ENCODE measurements around the gene CTCF. TPM values are rescaled to one million over a fixed set of nuclear protein-coding genes. Genes with fewer than 3 reads are reported as not detected.
"Not testable (repeated sequence)": the region's sequence is repeated elsewhere in the genome, so short reads cannot be mapped to it uniquely, and the experiment has no call there.

CTCF gene
- 91.9 TPM for polyA plus RNA-seq (2012; ENCODE audit: insufficient read depth, insufficient read length)

DNA sequence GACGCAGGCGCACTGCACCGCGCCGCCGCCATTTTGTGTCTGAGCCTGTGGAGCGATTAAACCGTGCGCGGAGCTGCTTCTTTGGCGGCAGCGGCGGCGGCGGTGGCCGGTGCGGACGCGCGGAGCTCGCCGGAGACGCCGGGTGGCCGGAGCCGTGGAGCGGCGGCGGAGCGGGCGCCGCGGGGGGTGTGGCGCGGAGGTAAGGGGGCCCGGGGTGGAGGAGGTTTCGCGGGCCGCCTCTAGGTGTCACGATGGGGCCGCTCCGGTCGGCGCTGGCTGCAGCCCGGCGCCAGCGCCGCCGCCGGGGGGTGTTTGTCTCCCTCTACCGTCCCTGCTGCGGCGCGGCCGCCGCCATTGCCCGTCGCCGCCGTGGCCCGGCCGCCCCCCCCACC lies at the start of gene CTCF:
Gene CTCF (plus strand): TSS at position 1 of the 392 bp plus-strand sequence. CDS start 48,307 bp downstream, outside the sequence.
- peak; percentile 67 for DNase-seq (ENCODE audit: low read depth, low spot score)
- peak within 1 kb of the TSS; percentile 94 for H3K4me3 ChIP-seq (ENCODE audit: low read length)

GRCh38 chr16:67513892-67514291 lies 48.4 kb upstream of the CTCF start:
- DNase-seq (ENCODE audit: low read depth, low spot score); H3K4me3 ChIP-seq (ENCODE audit: low read length): not testable (repeated sequence)

DNA sequence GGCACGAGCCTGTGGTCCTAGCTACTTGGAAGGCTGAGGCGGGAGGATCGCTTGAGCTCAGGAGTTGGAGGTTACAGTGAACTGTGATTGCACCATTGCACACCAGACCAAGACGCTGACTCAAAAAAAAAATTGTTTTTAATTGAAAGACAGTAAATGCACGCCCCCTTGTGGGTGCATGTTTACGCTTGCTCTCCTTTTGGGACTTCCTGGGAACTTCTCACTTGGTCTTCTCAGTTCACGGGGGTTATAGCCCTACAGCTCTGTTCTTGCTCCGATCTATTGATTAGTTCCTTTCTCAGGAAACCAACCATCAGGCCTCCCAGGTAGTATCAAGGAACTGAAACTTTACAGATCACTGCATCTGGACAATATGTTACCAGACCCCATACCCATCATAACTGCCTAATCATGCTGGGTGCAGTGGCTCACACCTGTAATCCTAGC lies 47.9 kb upstream of the CTCF start:
- no peak overlapping the region for H3K4me3 ChIP-seq (ENCODE audit: low read length)
- peak; percentile 91 for DNase-seq (ENCODE audit: low read depth, low spot score)

DNA sequence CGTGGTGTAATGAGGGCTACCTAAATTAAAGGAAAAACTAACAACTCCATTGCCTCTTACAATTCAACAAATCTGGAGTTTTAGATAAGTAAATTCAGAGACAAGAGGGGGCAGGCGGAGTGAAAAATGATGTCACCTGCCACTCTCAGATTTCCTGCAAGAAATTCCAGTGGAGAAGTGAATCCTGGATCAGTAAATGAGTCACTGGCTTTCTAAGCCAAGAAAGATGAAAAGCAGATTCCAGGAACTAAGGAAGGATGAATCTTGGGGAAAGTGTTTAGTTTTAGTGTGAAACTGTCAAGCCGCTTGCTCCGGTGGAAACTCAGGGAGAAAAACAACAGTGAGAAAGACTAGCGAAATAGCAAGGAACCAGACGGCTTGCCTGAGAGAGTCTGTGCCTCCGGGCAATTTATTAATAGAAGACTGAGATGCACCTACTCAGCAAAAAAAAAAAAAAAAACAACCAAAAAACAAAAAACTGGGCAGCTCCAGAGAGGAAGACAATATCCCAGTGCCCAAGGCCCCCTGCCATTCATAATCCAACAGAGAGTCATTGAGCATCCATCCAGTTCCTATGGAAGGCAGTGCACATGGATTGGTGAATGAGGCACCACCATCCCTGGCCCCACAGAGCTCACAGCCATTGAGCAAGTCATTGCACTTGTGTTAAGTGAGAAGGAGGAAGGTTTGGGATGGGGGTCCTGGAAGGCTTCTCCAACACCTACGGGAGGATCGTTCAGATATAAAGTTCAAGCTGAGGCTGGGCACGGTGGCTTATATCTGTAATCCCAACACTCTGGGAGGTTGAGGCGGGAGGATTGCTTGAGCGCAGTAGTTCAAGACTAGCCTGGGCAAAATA lies 45.8 kb upstream of the CTCF start:
- H3K4me3 ChIP-seq (ENCODE audit: low read length) = no peak overlapping the region
- no peak for DNase-seq (ENCODE audit: low read depth, low spot score)

DNA sequence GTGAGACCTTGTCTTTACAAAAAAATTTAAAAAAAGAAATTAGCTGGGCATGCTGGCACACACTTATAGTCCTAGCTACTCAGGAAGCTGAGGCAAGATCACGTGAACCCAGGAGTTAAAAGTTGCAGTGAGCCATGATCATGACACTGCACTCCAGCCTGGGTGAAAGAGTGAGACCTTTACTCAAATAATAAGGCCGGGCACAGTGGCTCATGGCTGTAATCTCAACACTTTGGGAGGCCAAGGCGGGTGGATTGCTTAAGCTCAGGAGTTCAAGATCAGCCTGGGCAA lies 45.2 kb upstream of the CTCF start:
- DNase-seq (ENCODE audit: low read depth, low spot score) = no peak
- no peak overlapping the region for H3K4me3 ChIP-seq (ENCODE audit: low read length)

GRCh38 chr16:67517661-67518423 lies 44.5 kb upstream of the CTCF start:
- no peak overlapping the region for H3K4me3 ChIP-seq (ENCODE audit: low read length)

GRCh38 chr16:67518676-67519075 lies 43.6 kb upstream of the CTCF start:
- DNase-seq (ENCODE audit: low read depth, low spot score) = peak; percentile 42
- H3K4me3 ChIP-seq (ENCODE audit: low read length) = no peak overlapping the region

More at GRCh38 chr16:67517661-67518423, 44.5 kb upstream of the CTCF start:
- DNase-seq (ENCODE audit: low read depth, low spot score) = no peak

GRCh38 chr16:67519242-67519641 lies 43.1 kb upstream of the CTCF start:
- H3K4me3 ChIP-seq (ENCODE audit: low read length) = no peak overlapping the region
- no peak for DNase-seq (ENCODE audit: low read depth, low spot score)

GRCh38 chr16:67521095-67521804 lies 41.1 kb upstream of the CTCF start:
- peak; percentile 94 for DNase-seq (ENCODE audit: low read depth, low spot score)
- peak overlapping the region; percentile 70 for H3K4me3 ChIP-seq (ENCODE audit: low read length)

DNA sequence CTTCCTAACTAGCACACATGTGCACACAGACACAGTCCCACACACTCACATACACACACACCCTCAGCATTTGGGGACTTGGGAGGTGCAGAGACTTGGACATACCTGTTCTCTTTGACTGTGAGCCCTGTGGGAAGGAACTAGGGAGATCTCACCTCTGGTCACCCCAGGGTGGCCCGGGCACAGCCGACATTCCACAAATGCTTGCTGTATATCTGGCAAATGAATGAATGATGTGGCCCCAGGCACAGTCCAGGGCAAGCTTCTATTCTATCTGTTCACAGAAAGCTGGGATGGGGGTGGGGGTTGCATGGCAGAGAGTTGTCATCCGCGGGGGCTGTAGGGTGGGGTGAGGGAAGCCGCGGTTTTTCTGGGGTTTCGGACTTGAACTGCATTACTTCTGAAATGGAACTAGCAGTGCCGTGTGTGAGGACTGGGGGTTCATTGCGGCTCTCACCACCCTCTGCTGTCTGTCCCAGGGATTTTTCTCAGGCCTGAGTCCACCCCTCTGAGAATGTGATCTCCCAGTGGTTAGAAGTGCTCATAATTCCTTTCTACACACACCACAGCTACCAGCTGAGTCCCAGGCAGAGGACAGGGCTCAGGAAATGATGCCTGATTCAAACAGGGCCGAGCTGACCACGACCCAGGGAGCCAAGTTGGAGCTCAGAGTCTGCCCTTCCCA lies 37.0 kb upstream of the CTCF start:
- H3K4me3 ChIP-seq (ENCODE audit: low read length) = no peak overlapping the region
- DNase-seq (ENCODE audit: low read depth, low spot score) = no peak

DNA sequence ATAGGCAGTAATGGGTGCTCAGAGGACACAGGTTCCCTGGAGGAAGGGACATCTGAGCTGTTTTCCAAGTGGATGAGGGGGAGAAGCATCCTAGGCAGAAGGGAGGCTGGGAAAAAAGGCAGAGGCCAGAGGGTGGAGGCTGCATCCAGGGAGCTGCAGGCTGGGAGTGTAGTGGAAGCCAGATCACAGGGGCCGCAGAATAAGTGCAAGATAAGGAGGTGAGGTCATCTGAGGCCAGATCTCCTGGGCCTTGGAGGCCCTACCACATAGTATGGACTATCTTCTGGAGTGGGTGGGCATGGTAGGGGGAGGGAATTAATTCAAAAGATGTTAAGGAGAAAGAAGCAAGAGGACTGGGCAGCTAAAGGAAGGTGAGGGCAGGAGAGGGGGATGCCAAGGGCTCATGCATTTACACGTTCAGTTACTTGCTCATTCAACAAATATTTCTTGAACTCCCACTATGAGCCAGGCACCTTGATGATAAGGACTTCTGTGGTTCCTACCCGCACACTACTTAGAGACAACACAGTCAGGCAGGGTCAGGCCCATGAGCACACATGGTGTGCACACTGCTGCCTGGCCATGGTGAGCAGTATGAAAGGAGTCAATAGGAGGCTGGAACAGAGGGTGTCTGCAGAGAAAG lies 36.1 kb upstream of the CTCF start:
- no peak overlapping the region for H3K4me3 ChIP-seq (ENCODE audit: low read length)
- no peak for DNase-seq (ENCODE audit: low read depth, low spot score)

GRCh38 chr16:67528222-67528869 lies 34.0 kb upstream of the CTCF start, which contains the start of gene RIPOR1:
TSS of gene RIPOR1 (plus strand) at chr16:67528829. CDS start at chr16:67538447, 9,618 bp downstream.
- peak within 1 kb of the TSS; percentile 57 for H3K4me3 ChIP-seq (ENCODE audit: low read length)
- no peak for DNase-seq (ENCODE audit: low read depth, low spot score)

GRCh38 chr16:67528870-67529581 lies 33.3 kb upstream of the CTCF start:
- no peak for DNase-seq (ENCODE audit: low read depth, low spot score)

GRCh38 chr16:67529582-67530012 lies 32.7 kb upstream of the CTCF start:
- H3K4me3 ChIP-seq (ENCODE audit: low read length) = peak overlapping the region; percentile 57
- DNase-seq (ENCODE audit: low read depth, low spot score) = no peak

More at GRCh38 chr16:67528870-67529581, 33.3 kb upstream of the CTCF start:
- H3K4me3 ChIP-seq (ENCODE audit: low read length) = peak overlapping the region; percentile 57

- no peak for DNase-seq (ENCODE audit: low read depth, low spot score)
- no peak overlapping the region for H3K4me3 ChIP-seq (ENCODE audit: low read length)
These were observed 32.0 kb upstream of the CTCF start for GRCh38 chr16:67530013-67530939.

DNA sequence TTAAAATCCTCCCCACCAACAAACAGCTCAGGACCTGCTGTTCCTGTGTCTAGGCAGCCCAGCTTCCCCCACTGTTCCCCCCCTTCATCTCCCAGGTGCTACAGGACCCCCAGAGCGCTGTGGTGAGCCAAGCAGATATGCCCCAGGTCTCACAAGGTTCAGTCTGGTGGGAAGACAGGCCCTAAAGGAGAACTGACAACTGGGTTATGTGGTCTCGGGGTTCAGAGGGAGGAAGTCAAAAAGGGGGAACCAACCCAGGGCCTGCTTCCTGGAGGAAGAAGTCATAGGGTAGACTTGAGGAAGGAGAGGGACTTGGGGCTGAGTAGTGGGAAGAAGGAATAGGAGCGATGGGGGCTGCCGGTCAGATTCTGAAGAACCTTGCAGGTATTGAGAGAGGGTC lies 31.1 kb upstream of the CTCF start:
- H3K4me3 ChIP-seq (ENCODE audit: low read length) = no peak overlapping the region
- DNase-seq (ENCODE audit: low read depth, low spot score) = no peak
